Neural crest cell (in vitro differentiated cells): ENCODE data around the gene ANO7. TPM values are rescaled to one million over a fixed set of nuclear protein-coding genes. Genes with fewer than 3 reads are reported as not detected.

Source experiments
- DNase-seq: peaks from one replicate; pipeline ENCODE4 v3.0.0; 2021; ENCODE audit warnings: low read depth, mixed read lengths, low spot score
- H3K27ac Mint-ChIP-seq: one replicate; pipeline ENCODE4 v1.8.0; 2021; ENCODE audit warnings: mild to moderate bottlenecking, mixed read lengths; ENCODE audit not compliant: unreplicated experiment
- H3K27me3 Mint-ChIP-seq: 2 replicates; pipeline ENCODE4 v1.8.0; 2021; ENCODE audit warnings: low read depth, mild to moderate bottlenecking, mixed read lengths
- H3K36me3 Mint-ChIP-seq: 2 replicates; pipeline ENCODE4 v1.8.0; 2021; ENCODE audit warnings: low read depth, mild to moderate bottlenecking, mixed read lengths
- H3K4me1 Mint-ChIP-seq: 2 replicates; pipeline ENCODE4 v1.8.0; 2021; ENCODE audit warnings: mixed read lengths
- H3K4me3 Mint-ChIP-seq: one replicate; pipeline ENCODE4 v1.8.0; 2021; ENCODE audit warnings: mild to moderate bottlenecking, mixed read lengths
- H3K9me3 Mint-ChIP-seq: 2 replicates; pipeline ENCODE4 v1.8.0; 2021; ENCODE audit warnings: mixed read lengths
- CTCF ChIP-seq: fragments of 200-600 bp; sonication (generic); conservative IDR thresholded peaks from 2 replicates; pipeline ENCODE4 v1.5.0; 2021; ENCODE audit warnings: antibody characterized with exemption, mild to moderate bottlenecking
- total RNA-seq: library from RNA; stranded (reverse); gene quantifications from 2 replicates; pipeline ENCODE4 v1.2.1, GENCODE V29; 2021

The ANO7 gene
- total RNA-seq, 1 donor from 2014 or later: 3.2 TPM

GRCh38 chr2:241180495-241180894 is 8.0 kb upstream of the ANO7 start:
- Mint-ChIP-seq H3K9me3 (no peaks in the 10 kb centered on the region), H3K4me3 (no peak overlapping the region), H3K27ac (no peak overlapping the region), H3K4me1 (no peaks in the 10 kb centered on the region), H3K27me3 (no peaks in the 10 kb centered on the region), H3K36me3 (no peaks in the 10 kb centered on the region)
- TF ChIP-seq CTCF: no peak
- no peak for DNase-seq

- Mint-ChIP-seq H3K27me3 (no peaks in the 10 kb centered on the region), H3K4me1 (no peaks in the 10 kb centered on the region), H3K4me3 (no peak overlapping the region), H3K9me3 (no peaks in the 10 kb centered on the region), H3K27ac (no peak overlapping the region), H3K36me3 (no peaks in the 10 kb centered on the region)
- no peak for DNase-seq
- no peak for TF ChIP-seq CTCF
Measured at GRCh38 chr2:241182126-241182525, 6.4 kb upstream of the ANO7 start.

GRCh38 chr2:241182531-241183133 is 5.8 kb upstream of the ANO7 start:
- Mint-ChIP-seq H3K4me3 (no peak overlapping the region), H3K27ac (no peak overlapping the region), H3K4me1 (no peaks in the 10 kb centered on the region), H3K36me3 (no peaks in the 10 kb centered on the region), H3K9me3 (no peaks in the 10 kb centered on the region), H3K27me3 (no peaks in the 10 kb centered on the region)
- no peak for DNase-seq
- TF ChIP-seq CTCF: no peak

GRCh38 chr2:241183221-241183620 is 5.3 kb upstream of the ANO7 start:
- Mint-ChIP-seq H3K27ac (no peak overlapping the region), H3K27me3 (no peaks in the 10 kb centered on the region), H3K4me1 (no peaks in the 10 kb centered on the region), H3K9me3 (no peaks in the 10 kb centered on the region), H3K36me3 (no peaks in the 10 kb centered on the region), H3K4me3 (no peak overlapping the region)
- no peak for TF ChIP-seq CTCF
- no peak for DNase-seq

- no peaks in the 10 kb centered on the region for H3K27me3 Mint-ChIP-seq
Measured at GRCh38 chr2:241184901-241185300, 3.6 kb upstream of the ANO7 start.

More at GRCh38 chr2:241184901-241185300, 3.6 kb upstream of the ANO7 start:
- Mint-ChIP-seq H3K4me1 (no peaks in the 10 kb centered on the region), H3K4me3 (no peak overlapping the region), H3K9me3 (no peaks in the 10 kb centered on the region), H3K36me3 (no peaks in the 10 kb centered on the region), H3K27ac (no peak overlapping the region)
- DNase-seq: no peak
- TF ChIP-seq CTCF: no peak
